GM12892 (cell line): ENCODE data around the gene DGLUCY.

Source experiments
- POLR2A ChIP-seq: IDR thresholded peaks from 2 replicates; pipeline ENCODE4 v1.6.1; 2011; ENCODE audit warnings: low read depth, low read length, control low read depth
- POLR2AphosphoS5 ChIP-seq: IDR thresholded peaks from 2 replicates; pipeline ENCODE4 v1.6.1; 2011; ENCODE audit warnings: low read depth, low read length, control low read depth
- TAF1 ChIP-seq: IDR thresholded peaks from 2 replicates; pipeline ENCODE4 v1.6.1; 2011; ENCODE audit warnings: low read depth, mild to moderate bottlenecking, control low read depth, low read length, borderline replicate concordance

DNA sequence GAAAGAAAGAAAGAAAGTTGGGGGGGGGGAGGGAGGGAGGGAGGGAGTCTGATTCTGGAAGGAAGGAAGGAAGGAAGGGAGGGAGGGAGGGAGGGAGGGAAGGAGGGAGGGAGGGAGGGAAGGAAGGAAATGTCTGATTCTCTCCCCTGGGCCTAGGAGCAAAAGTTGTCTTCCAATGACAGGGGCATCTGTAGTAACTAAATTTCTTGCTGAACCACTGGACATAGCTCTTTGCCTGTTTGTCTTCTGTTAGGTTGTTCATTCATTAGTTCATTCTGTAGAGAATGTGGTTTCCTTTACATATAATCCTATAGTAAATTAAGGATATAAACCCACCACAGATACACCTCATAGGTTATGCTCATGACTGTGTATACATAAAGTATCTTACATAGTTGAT is 70.7 kb downstream of the DGLUCY start:
- TF ChIP-seq POLR2A: no peak
- no peak for TF ChIP-seq POLR2AphosphoS5
- TF ChIP-seq TAF1: no peak
